Panc1 (cell line): ENCODE measurements around the gene CAST. TPM values are rescaled to one million over a fixed set of nuclear protein-coding genes. Genes with fewer than 3 reads are reported as not detected.

ENCODE experiments used
- ATAC-seq: fragments of 200-7000 bp; cut with Tn5 transposase; 2 replicates; pipeline ENCODE4 v1.9.1; 2020; ENCODE audit warnings: mild to moderate bottlenecking, moderate library complexity
- BruUV-seq: library from RNA; stranded (reverse); fragments of 400-500 nt; replicated peaks from 2 replicates; lab custom pipeline; 2021; lab: Mats Ljungman, UMichigan
- CTCF ChIA-PET: fragments of 300-600 bp; sonication (Branson Sonifier 250); formaldehyde crosslinking; loops from one replicate; lab custom pipeline; 2022; ENCODE audit warnings: antibody characterized with exemption; lab: Charles Lee
- POLR2A ChIA-PET: fragments of 300-600 bp; sonication (Branson Sonifier 250); formaldehyde crosslinking; loops from one replicate; lab custom pipeline; 2022; ENCODE audit warnings: antibody characterized with exemption; lab: Charles Lee
- DNase-seq: peaks from one replicate; pipeline ENCODE4 v3.0.0-alpha.2; 2010; ENCODE audit warnings: low read depth, low spot score
- H3K27ac ChIP-seq: 2 replicates; pipeline ENCODE4 v1.5.1; 2011; ENCODE audit warnings: mild to moderate bottlenecking, low read length, inconsistent platforms
- H3K27me3 ChIP-seq: fragments of 200-500 bp; sonication (Bioruptor generic); 2 replicates; pipeline ENCODE4 v1.6.0; 2014; ENCODE audit warnings: low read length, inconsistent platforms; ENCODE audit not compliant: control insufficient read depth, insufficient read depth
- H3K36me3 ChIP-seq: fragments of 200-500 bp; sonication (Bioruptor generic); 2 replicates; pipeline ENCODE4 v1.5.1; 2014; ENCODE audit warnings: inconsistent platforms, mild to moderate bottlenecking, low read length, moderate library complexity; ENCODE audit not compliant: control insufficient read depth, insufficient read depth
- H3K4me1 ChIP-seq: 2 replicates; pipeline ENCODE4 v1.5.1; 2011; ENCODE audit warnings: inconsistent platforms, mild to moderate bottlenecking, low read length, moderate library complexity; ENCODE audit not compliant: control insufficient read depth, insufficient read depth
- H3K4me3 ChIP-seq, 2 experiments: 2 replicates each; pipeline ENCODE4 v1.5.1; 2011 to 2012; ENCODE audit warnings: low read depth in 2 of 2, low read length in 2 of 2, mild to moderate bottlenecking in 2 of 2, inconsistent platforms in 1 of 2, moderate library complexity in 1 of 2
- H3K9me3 ChIP-seq: fragments of 200-500 bp; sonication (Bioruptor generic); 2 replicates; pipeline ENCODE4 v1.5.1; 2014; ENCODE audit warnings: low read depth, mild to moderate bottlenecking, inconsistent platforms, low read length, moderate library complexity; ENCODE audit not compliant: control insufficient read depth, insufficient read depth
- CTCF ChIP-seq: fragments of 450-650 bp; IDR thresholded peaks from 2 replicates; pipeline ENCODE4 v1.5.1; 2017; ENCODE audit warnings: mild to moderate bottlenecking
- POLR2AphosphoS5 ChIP-seq: IDR thresholded peaks from 2 replicates; pipeline ENCODE4 v1.6.1; 2012; ENCODE audit warnings: mild to moderate bottlenecking, low read depth, low read length, moderate library complexity
- REST ChIP-seq, 2 experiments: IDR thresholded peaks; 2 replicates each; pipeline ENCODE4 v1.6.1; 2011 to 2012; ENCODE audit warnings: low read depth in 2 of 2, control low read depth in 1 of 2, low read length in 1 of 2, mild to moderate bottlenecking in 1 of 2, moderate library complexity in 1 of 2; ENCODE audit not compliant: insufficient read depth in 1 of 2
- SIN3A ChIP-seq: IDR thresholded peaks from 2 replicates; pipeline ENCODE4 v1.6.1; 2012; ENCODE audit warnings: low read depth, mild to moderate bottlenecking, low read length, moderate library complexity, borderline replicate concordance; ENCODE audit not compliant: insufficient read depth
- TCF7L2 ChIP-seq: IDR thresholded peaks from 2 replicates; pipeline ENCODE4 v1.6.1; 2011; ENCODE audit warnings: mild to moderate bottlenecking, low read depth, low read length, inconsistent platforms
- in situ Hi-C: cut with HindIII; loops from 2 replicates; pipeline ENCODE4 v1.10.0; 2016; ENCODE audit warnings: low sequenced_read_pairs, low pct_unique_long_range_greater_than_20kb
- intact Hi-C: fragments of 100-400 bp; cut with micrococcal nuclease; formaldehyde crosslinking; loops from one replicate; pipeline ENCODE4 v1.10.0; 2022; ENCODE audit not compliant: unreplicated experiment
- total RNA-seq: library from RNA; stranded (reverse); gene quantifications from one replicate; pipeline ENCODE4 v1.2.1, GENCODE V29; 2021; ENCODE audit not compliant: unreplicated experiment

Gene CAST
- total RNA-seq, 1 experiment from 2014 or later = 212 TPM

- no peaks in the 10 kb centered on the region for H3K9me3 ChIP-seq
- no peaks in the 10 kb centered on the region for H3K36me3 ChIP-seq
- no peak for TF ChIP-seq TCF7L2
- TF ChIP-seq SIN3A = no peak
- no peak for TF ChIP-seq CTCF
- no peak for TF ChIP-seq POLR2AphosphoS5
- ChIA-PET POLR2A (interaction anchor here (0.9 kb wide), 1 partner anchor 8 kb away, joined by 3 read pairs; no protein-coding TSS in a partner anchor), CTCF (no interaction called here)
- no peaks in the 10 kb centered on the region for H3K27me3 ChIP-seq
- no peak overlapping the region for H3K4me3 ChIP-seq
- no peak overlapping the region for H3K27ac ChIP-seq
- no peak for DNase-seq
- H3K4me1 ChIP-seq = no peaks in the 10 kb centered on the region
- ATAC-seq = no peak
- intact Hi-C loops = no loop called here
- BruUV-seq = no TSS peak
- in situ Hi-C loops = no loop called here
Measured at GRCh38 chr5:96816991-96817390, 154.8 kb downstream of the CAST start.

GRCh38 chr5:96817506-96817905 is 155.3 kb downstream of the CAST start:
- in situ Hi-C loops = no loop called here
- ChIA-PET CTCF (no interaction called here), POLR2A (interaction anchor here (0.9 kb wide), 1 partner anchor 9 kb away, joined by 3 read pairs; no protein-coding TSS in a partner anchor)
- ATAC-seq (no peak), DNase-seq (no peak)
- Histone ChIP-seq H3K9me3 (no peaks in the 10 kb centered on the region), H3K4me3 (no peak overlapping the region), H3K4me1 (no peaks in the 10 kb centered on the region), H3K27ac (no peak overlapping the region), H3K27me3 (no peaks in the 10 kb centered on the region), H3K36me3 (no peaks in the 10 kb centered on the region)
- no TSS peak for BruUV-seq
- TF ChIP-seq TCF7L2 = no peak
- no peak for TF ChIP-seq CTCF
- no peak for TF ChIP-seq SIN3A
- no peak for TF ChIP-seq POLR2AphosphoS5
- TF ChIP-seq REST (IDR thresholded peaks at IDR 0.05; ENCODE audit: insufficient read depth in 1 of 2, low read depth in 2 of 2, low read length in 1 of 2) = no peak
- intact Hi-C loops = no loop called here
